ENCODE measurements around the gene C2orf76. TPM values are rescaled to one million over a fixed set of nuclear protein-coding genes. Genes with fewer than 3 reads are reported as not detected.

Gene C2orf76
- total and polyA plus RNA-seq, 2 experiments from 2014 or later: 16.6 to 17.6 TPM

- no peaks in the 10 kb centered on the region for H3K9me3 ChIP-seq (ENCODE audit: low read depth)
- TF ChIP-seq, protein P1, sequence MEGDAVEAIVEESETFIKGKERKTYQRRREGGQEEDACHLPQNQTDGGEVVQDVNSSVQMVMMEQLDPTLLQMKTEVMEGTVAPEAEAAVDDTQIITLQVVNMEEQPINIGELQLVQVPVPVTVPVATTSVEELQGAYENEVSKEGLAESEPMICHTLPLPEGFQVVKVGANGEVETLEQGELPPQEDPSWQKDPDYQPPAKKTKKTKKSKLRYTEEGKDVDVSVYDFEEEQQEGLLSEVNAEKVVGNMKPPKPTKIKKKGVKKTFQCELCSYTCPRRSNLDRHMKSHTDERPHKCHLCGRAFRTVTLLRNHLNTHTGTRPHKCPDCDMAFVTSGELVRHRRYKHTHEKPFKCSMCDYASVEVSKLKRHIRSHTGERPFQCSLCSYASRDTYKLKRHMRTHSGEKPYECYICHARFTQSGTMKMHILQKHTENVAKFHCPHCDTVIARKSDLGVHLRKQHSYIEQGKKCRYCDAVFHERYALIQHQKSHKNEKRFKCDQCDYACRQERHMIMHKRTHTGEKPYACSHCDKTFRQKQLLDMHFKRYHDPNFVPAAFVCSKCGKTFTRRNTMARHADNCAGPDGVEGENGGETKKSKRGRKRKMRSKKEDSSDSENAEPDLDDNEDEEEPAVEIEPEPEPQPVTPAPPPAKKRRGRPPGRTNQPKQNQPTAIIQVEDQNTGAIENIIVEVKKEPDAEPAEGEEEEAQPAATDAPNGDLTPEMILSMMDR (IDR thresholded peaks at IDR 0.05; ENCODE audit: poor library complexity): no peak
- TF ChIP-seq EZH2 (IDR thresholded peaks at IDR 0.05; ENCODE audit: borderline replicate concordance) (no peak), EZH2phosphoT487 (IDR thresholded peaks at IDR 0.05; ENCODE audit: low read depth, severe bottlenecking, unreplicated experiment) (no peak)
- H3K79me2 ChIP-seq: no peaks in the 10 kb centered on the region
- DNase-seq (ENCODE audit: low spot score): no peak
- WGBS (ENCODE audit: low lambda C conversion rate, missing lambda C conversion rate): 83% methylated on average over 7 of the region's 7 CpGs
- H3K4me1 ChIP-seq (ENCODE audit: insufficient read depth): no peaks in the 10 kb centered on the region
- no peaks in the 10 kb centered on the region for H3K9me2 ChIP-seq (replicated peaks; ENCODE audit: insufficient read depth)
- H4K20me1 ChIP-seq (ENCODE audit: insufficient read depth, poor library complexity, severe bottlenecking): no peaks in the 10 kb centered on the region
- H2AFZ ChIP-seq: no peak overlapping the region
- no peaks in the 10 kb centered on the region for H3K27me3 ChIP-seq
- no peaks in the 10 kb centered on the region for H3K36me3 ChIP-seq (replicated peaks; ENCODE audit: insufficient read depth, low read depth)
- H3K4me3 ChIP-seq: no peak overlapping the region
- H3K4me2 ChIP-seq: no peak overlapping the region
- no peak overlapping the region for H3K27ac ChIP-seq
Observed at GRCh38 chr2:119307419-119308140, 59.1 kb downstream of the C2orf76 start.

- H3K27me3 ChIP-seq: no peaks in the 10 kb centered on the region
- H3K9me2 ChIP-seq (replicated peaks; ENCODE audit: insufficient read depth): no peaks in the 10 kb centered on the region
- H2AFZ ChIP-seq: no peak overlapping the region
- H3K4me3 ChIP-seq: no peak overlapping the region
- DNase-seq (ENCODE audit: low spot score): no peak
- H3K36me3 ChIP-seq (replicated peaks; ENCODE audit: insufficient read depth, low read depth): no peaks in the 10 kb centered on the region
- H4K20me1 ChIP-seq (ENCODE audit: insufficient read depth, poor library complexity, severe bottlenecking): no peaks in the 10 kb centered on the region
- no peak overlapping the region for H3K4me2 ChIP-seq
- H3K4me1 ChIP-seq (ENCODE audit: insufficient read depth): no peaks in the 10 kb centered on the region
- no peaks in the 10 kb centered on the region for H3K79me2 ChIP-seq
- H3K27ac ChIP-seq: no peak overlapping the region
- no peaks in the 10 kb centered on the region for H3K9me3 ChIP-seq (ENCODE audit: low read depth)
- 89% methylated on average over 10 of the region's 10 CpGs for WGBS (ENCODE audit: low lambda C conversion rate, missing lambda C conversion rate)
- no peak for TF ChIP-seq EZH2phosphoT487 (IDR thresholded peaks at IDR 0.05; ENCODE audit: low read depth, severe bottlenecking, unreplicated experiment)
- no peak for TF ChIP-seq EZH2 (IDR thresholded peaks at IDR 0.05; ENCODE audit: borderline replicate concordance)
- TF ChIP-seq, protein P1 (IDR thresholded peaks at IDR 0.05; ENCODE audit: poor library complexity): no peak
Observed at GRCh38 chr2:119306196-119306590, 60.4 kb downstream of the C2orf76 start.

GRCh38 chr2:119305497-119306195, 61.0 kb downstream of the C2orf76 start:
- Histone ChIP-seq H3K4me3 (no peak overlapping the region), H3K36me3 (replicated peaks; ENCODE audit: insufficient read depth, low read depth) (no peaks in the 10 kb centered on the region), H4K20me1 (ENCODE audit: insufficient read depth, poor library complexity, severe bottlenecking) (no peaks in the 10 kb centered on the region), H3K9me3 (ENCODE audit: low read depth) (no peaks in the 10 kb centered on the region), H3K27me3 (no peaks in the 10 kb centered on the region), H3K4me2 (no peak overlapping the region), H2AFZ (no peak overlapping the region), H3K27ac (no peak overlapping the region), H3K79me2 (no peaks in the 10 kb centered on the region), H3K9me2 (replicated peaks; ENCODE audit: insufficient read depth) (no peaks in the 10 kb centered on the region), H3K4me1 (ENCODE audit: insufficient read depth) (no peaks in the 10 kb centered on the region)
- DNase-seq (ENCODE audit: low spot score): no peak
- WGBS (ENCODE audit: low lambda C conversion rate, missing lambda C conversion rate): 73% methylated on average over 12 of the region's 12 CpGs
- no peak for TF ChIP-seq EZH2phosphoT487 (IDR thresholded peaks at IDR 0.05; ENCODE audit: low read depth, severe bottlenecking, unreplicated experiment)

- H3K79me2 ChIP-seq: no peaks in the 10 kb centered on the region
- no peaks in the 10 kb centered on the region for H4K20me1 ChIP-seq (ENCODE audit: insufficient read depth, poor library complexity, severe bottlenecking)
- TF ChIP-seq EZH2 (IDR thresholded peaks at IDR 0.05; ENCODE audit: borderline replicate concordance) (no peak), EZH2phosphoT487 (IDR thresholded peaks at IDR 0.05; ENCODE audit: low read depth, severe bottlenecking, unreplicated experiment) (no peak)
- TF ChIP-seq, protein P1 (IDR thresholded peaks at IDR 0.05; ENCODE audit: poor library complexity): no peak
- no peak overlapping the region for H3K27ac ChIP-seq
- no peak overlapping the region for H2AFZ ChIP-seq
- no peak overlapping the region for H3K4me3 ChIP-seq
- H3K27me3 ChIP-seq: no peaks in the 10 kb centered on the region
- H3K9me3 ChIP-seq (ENCODE audit: low read depth): no peaks in the 10 kb centered on the region
- no peaks in the 10 kb centered on the region for H3K36me3 ChIP-seq (replicated peaks; ENCODE audit: insufficient read depth, low read depth)
- no peaks in the 10 kb centered on the region for H3K4me1 ChIP-seq (ENCODE audit: insufficient read depth)
- no peak overlapping the region for H3K4me2 ChIP-seq
- 88% methylated on average over 2 of the region's 2 CpGs for WGBS (ENCODE audit: low lambda C conversion rate, missing lambda C conversion rate)
- DNase-seq (ENCODE audit: low spot score): no peak
- no peaks in the 10 kb centered on the region for H3K9me2 ChIP-seq (replicated peaks; ENCODE audit: insufficient read depth)
Observed at GRCh38 chr2:119304847-119305246, 61.8 kb downstream of the C2orf76 start.

All from hepatocyte (in vitro differentiated cells).